ENCODE data around the gene RGS11.

Gene RGS11

GRCh38 chr16:254461-254860, 21.3 kb downstream of the RGS11 start:
- no peak overlapping the region for H3K27ac ChIP-seq (ENCODE audit: low read length)
- TF ChIP-seq, protein P1, sequence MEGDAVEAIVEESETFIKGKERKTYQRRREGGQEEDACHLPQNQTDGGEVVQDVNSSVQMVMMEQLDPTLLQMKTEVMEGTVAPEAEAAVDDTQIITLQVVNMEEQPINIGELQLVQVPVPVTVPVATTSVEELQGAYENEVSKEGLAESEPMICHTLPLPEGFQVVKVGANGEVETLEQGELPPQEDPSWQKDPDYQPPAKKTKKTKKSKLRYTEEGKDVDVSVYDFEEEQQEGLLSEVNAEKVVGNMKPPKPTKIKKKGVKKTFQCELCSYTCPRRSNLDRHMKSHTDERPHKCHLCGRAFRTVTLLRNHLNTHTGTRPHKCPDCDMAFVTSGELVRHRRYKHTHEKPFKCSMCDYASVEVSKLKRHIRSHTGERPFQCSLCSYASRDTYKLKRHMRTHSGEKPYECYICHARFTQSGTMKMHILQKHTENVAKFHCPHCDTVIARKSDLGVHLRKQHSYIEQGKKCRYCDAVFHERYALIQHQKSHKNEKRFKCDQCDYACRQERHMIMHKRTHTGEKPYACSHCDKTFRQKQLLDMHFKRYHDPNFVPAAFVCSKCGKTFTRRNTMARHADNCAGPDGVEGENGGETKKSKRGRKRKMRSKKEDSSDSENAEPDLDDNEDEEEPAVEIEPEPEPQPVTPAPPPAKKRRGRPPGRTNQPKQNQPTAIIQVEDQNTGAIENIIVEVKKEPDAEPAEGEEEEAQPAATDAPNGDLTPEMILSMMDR (IDR thresholded peaks at IDR 0.05; ENCODE audit: low read depth, low read length): no peak
- no peak for TF ChIP-seq EZH2phosphoT487 (IDR thresholded peaks at IDR 0.05; ENCODE audit: low read depth)
- peaks cover 6% of the 10 kb centered on the region for H3K36me3 ChIP-seq (replicated peaks; ENCODE audit: low read depth, low read length)
- H3K79me2 ChIP-seq (ENCODE audit: low read length): no peaks in the 10 kb centered on the region
- no peaks in the 10 kb centered on the region for H3K27me3 ChIP-seq (ENCODE audit: low read depth, low read length)
- no peaks in the 10 kb centered on the region for H4K20me1 ChIP-seq (ENCODE audit: insufficient read depth, low read length)
- no peak overlapping the region for H3K9ac ChIP-seq (ENCODE audit: low read length)
- no peak overlapping the region for H3K4me3 ChIP-seq (ENCODE audit: low read length)
- no peak overlapping the region for H2AFZ ChIP-seq (ENCODE audit: low read depth, low read length)
- H3K4me1 ChIP-seq (ENCODE audit: low read length): peaks cover 12% of the 10 kb centered on the region
- no peak overlapping the region for H3K4me2 ChIP-seq (ENCODE audit: low read length)
- H3K9me3 ChIP-seq (ENCODE audit: insufficient read depth, low read length): no peaks in the 10 kb centered on the region

DNA sequence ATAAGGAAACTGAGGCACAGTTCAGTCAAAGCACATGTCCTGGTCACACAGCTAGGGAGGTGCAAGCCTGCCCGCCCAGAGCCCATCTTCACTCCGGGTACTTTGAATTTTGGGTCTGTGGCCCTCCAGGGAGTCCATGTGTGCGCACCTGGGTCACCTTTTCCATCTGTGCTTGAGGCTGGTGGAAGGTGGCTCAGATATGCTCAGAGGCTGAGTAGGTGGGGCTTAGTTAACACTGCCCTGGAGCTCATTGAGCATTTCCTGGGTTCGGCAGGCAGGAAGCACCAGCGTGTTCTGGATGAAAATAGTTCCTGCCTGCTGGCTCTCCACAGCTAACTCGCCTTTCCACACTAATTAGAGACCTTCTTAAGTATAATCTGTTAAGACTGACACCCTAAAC, 21.9 kb downstream of the RGS11 start:
- Histone ChIP-seq H3K4me1 (ENCODE audit: low read length) (peaks cover 12% of the 10 kb centered on the region), H3K27ac (ENCODE audit: low read length) (no peak overlapping the region), H2AFZ (ENCODE audit: low read depth, low read length) (no peak overlapping the region)

GRCh38 chr16:252366-253337, 23.1 kb downstream of the RGS11 start:
- Histone ChIP-seq H2AFZ (ENCODE audit: low read depth, low read length) (no peak overlapping the region; the same call in 1 of the 2 replicates), H3K27me3 (ENCODE audit: low read depth, low read length) (no peaks in the 10 kb centered on the region), H3K4me1 (ENCODE audit: low read length) (peaks cover 12% of the 10 kb centered on the region), H3K4me2 (ENCODE audit: low read length) (peak overlapping the region; percentile 54), H3K9ac (ENCODE audit: low read length) (peak overlapping the region; percentile 14; the same call in 1 of the 2 replicates), H3K27ac (ENCODE audit: low read length) (peak overlapping the region; percentile 58), H4K20me1 (ENCODE audit: insufficient read depth, low read length) (no peaks in the 10 kb centered on the region), H3K4me3 (ENCODE audit: low read length) (peak overlapping the region; percentile 50), H3K36me3 (replicated peaks; ENCODE audit: low read depth, low read length) (peaks cover 6% of the 10 kb centered on the region), H3K9me3 (ENCODE audit: insufficient read depth, low read length) (no peaks in the 10 kb centered on the region), H3K79me2 (ENCODE audit: low read length) (no peaks in the 10 kb centered on the region)
- no peak for TF ChIP-seq EZH2phosphoT487 (IDR thresholded peaks at IDR 0.05; ENCODE audit: low read depth)
- TF ChIP-seq, protein P1 (IDR thresholded peaks at IDR 0.05; ENCODE audit: low read depth, low read length): no peak

More for the DNA sequence above, 21.9 kb downstream of the RGS11 start:
- H3K4me3 ChIP-seq (ENCODE audit: low read length): no peak overlapping the region
- no peaks in the 10 kb centered on the region for H3K79me2 ChIP-seq (ENCODE audit: low read length)
- no peaks in the 10 kb centered on the region for H3K27me3 ChIP-seq (ENCODE audit: low read depth, low read length)
- H3K9ac ChIP-seq (ENCODE audit: low read length): no peak overlapping the region
- H3K9me3 ChIP-seq (ENCODE audit: insufficient read depth, low read length): no peaks in the 10 kb centered on the region
- H3K4me2 ChIP-seq (ENCODE audit: low read length): no peak overlapping the region
- TF ChIP-seq, protein P1 (IDR thresholded peaks at IDR 0.05; ENCODE audit: low read depth, low read length): no peak
- TF ChIP-seq EZH2phosphoT487 (IDR thresholded peaks at IDR 0.05; ENCODE audit: low read depth): no peak
- peaks cover 6% of the 10 kb centered on the region for H3K36me3 ChIP-seq (replicated peaks; ENCODE audit: low read depth, low read length)
- H4K20me1 ChIP-seq (ENCODE audit: insufficient read depth, low read length): no peaks in the 10 kb centered on the region

DNA sequence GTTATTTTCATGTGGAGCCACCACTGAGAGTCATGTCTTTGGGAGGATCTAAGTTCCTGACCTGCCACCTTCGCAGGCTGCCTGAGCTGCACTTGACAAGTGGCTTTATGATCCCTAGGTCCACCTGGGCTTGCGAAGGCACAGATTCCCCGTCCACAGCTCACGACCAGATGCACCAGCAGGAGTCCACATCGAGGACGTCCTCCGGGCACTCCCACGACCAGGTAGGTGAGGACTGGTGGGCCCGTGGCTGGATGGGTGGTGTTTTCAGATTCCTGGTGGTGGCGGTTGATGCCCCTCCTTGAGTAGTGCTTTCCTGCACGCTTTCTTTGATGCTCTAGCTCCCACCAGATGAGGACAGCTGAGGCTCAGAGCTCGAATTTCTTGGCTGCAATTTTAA, 26.3 kb downstream of the RGS11 start:
- Histone ChIP-seq H3K9ac (ENCODE audit: low read length) (no peak overlapping the region), H3K79me2 (ENCODE audit: low read length) (no peaks in the 10 kb centered on the region), H3K4me1 (ENCODE audit: low read length) (peaks cover 12% of the 10 kb centered on the region), H3K4me3 (ENCODE audit: low read length) (no peak overlapping the region), H3K9me3 (ENCODE audit: insufficient read depth, low read length) (no peaks in the 10 kb centered on the region), H3K36me3 (replicated peaks; ENCODE audit: low read depth, low read length) (peaks cover 6% of the 10 kb centered on the region), H3K27me3 (ENCODE audit: low read depth, low read length) (no peaks in the 10 kb centered on the region), H4K20me1 (ENCODE audit: insufficient read depth, low read length) (no peaks in the 10 kb centered on the region), H3K4me2 (ENCODE audit: low read length) (no peak overlapping the region), H2AFZ (ENCODE audit: low read depth, low read length) (no peak overlapping the region), H3K27ac (ENCODE audit: low read length) (no peak overlapping the region)
- TF ChIP-seq, protein P1 (IDR thresholded peaks at IDR 0.05; ENCODE audit: low read depth, low read length): no peak
- no peak for TF ChIP-seq EZH2phosphoT487 (IDR thresholded peaks at IDR 0.05; ENCODE audit: low read depth)

All from OCI-LY3 (cell line).